GM19397 (cell line): Measurements from ENCODE around the gene PIP5K1B.
A peak's percentile ranks its signal among the peaks of the same experiment; 100 is the strongest.

ENCODE experiments used
- ATAC-seq: cut with Tn5 transposase; IDR thresholded peaks from one replicate; pipeline ENCODE4 v1.9.1; 2021; ENCODE audit warnings: mild to moderate bottlenecking, moderate library complexity; ENCODE audit not compliant: unreplicated experiment

PIP5K1B gene

GRCh38 chr9:68947842-68948569 is 243.0 kb downstream of the PIP5K1B start:
- ATAC-seq = no peak

GRCh38 chr9:68949271-68950000 is 244.4 kb downstream of the PIP5K1B start:
- ATAC-seq = no peak

- ATAC-seq = no peak
Measured at GRCh38 chr9:68950188-68950587, 245.1 kb downstream of the PIP5K1B start.

GRCh38 chr9:68950689-68951088 is 245.6 kb downstream of the PIP5K1B start:
- ATAC-seq = no peak

- ATAC-seq = peak; percentile 60
Measured at GRCh38 chr9:68951879-68952659, 247.0 kb downstream of the PIP5K1B start.

GRCh38 chr9:68953771-68954170 is 248.7 kb downstream of the PIP5K1B start:
- no peak for ATAC-seq

- ATAC-seq = no peak
Measured at GRCh38 chr9:68955330-68955729, 250.3 kb downstream of the PIP5K1B start.

- ATAC-seq = no peak
Measured at GRCh38 chr9:68957479-68957878, 252.4 kb downstream of the PIP5K1B start.

- no peak for ATAC-seq
Measured at GRCh38 chr9:68961587-68961986, 256.5 kb downstream of the PIP5K1B start.

- no peak for ATAC-seq
Measured at GRCh38 chr9:68963416-68963815, 258.4 kb downstream of the PIP5K1B start.

- ATAC-seq = no peak
Measured at GRCh38 chr9:68964102-68964541, 259.1 kb downstream of the PIP5K1B start.

- ATAC-seq = no peak
Measured at GRCh38 chr9:68964765-68965164, 259.7 kb downstream of the PIP5K1B start.

GRCh38 chr9:68966496-68966944 is 261.5 kb downstream of the PIP5K1B start:
- peak; percentile 74 for ATAC-seq

GRCh38 chr9:68967800-68968199 is 262.8 kb downstream of the PIP5K1B start:
- no peak for ATAC-seq

- ATAC-seq = no peak
Measured at GRCh38 chr9:68969538-68969937, 264.5 kb downstream of the PIP5K1B start.

GRCh38 chr9:68970151-68970550 is 265.1 kb downstream of the PIP5K1B start:
- no peak for ATAC-seq

GRCh38 chr9:68973619-68974018 is 268.6 kb downstream of the PIP5K1B start:
- no peak for ATAC-seq

GRCh38 chr9:68974431-68974830 is 269.4 kb downstream of the PIP5K1B start:
- peak; percentile 83 for ATAC-seq

GRCh38 chr9:68974901-68975300 is 269.9 kb downstream of the PIP5K1B start:
- no peak for ATAC-seq

GRCh38 chr9:68975365-68976043 is 270.5 kb downstream of the PIP5K1B start:
- ATAC-seq = no peak

- ATAC-seq = no peak
Measured at GRCh38 chr9:68978066-68978465, 273.0 kb downstream of the PIP5K1B start.
